Coronary artery (tissue), 2 donors: ENCODE results near the gene PON3.

Source experiments
- DNase-seq: peaks from one replicate; pipeline ENCODE4 v3.0.0-alpha.2; 2017; ENCODE audit warnings: low spot score
- H3K27ac ChIP-seq, 2 donors: fragments of 200-600 bp; sonication (generic); one replicate each; pipeline ENCODE4 v1.5.1; 2016 to 2019
- H3K4me3 ChIP-seq: fragments of 200-600 bp; sonication (generic); 2 replicates; pipeline ENCODE4 v1.5.1; 2016; ENCODE audit warnings: mild to moderate bottlenecking, moderate library complexity
- CTCF ChIP-seq: fragments of 200-600 bp; sonication (generic); IDR thresholded peaks from one replicate; pipeline ENCODE4 v1.5.1; 2019; ENCODE audit warnings: antibody characterized with exemption

Gene PON3

DNA sequence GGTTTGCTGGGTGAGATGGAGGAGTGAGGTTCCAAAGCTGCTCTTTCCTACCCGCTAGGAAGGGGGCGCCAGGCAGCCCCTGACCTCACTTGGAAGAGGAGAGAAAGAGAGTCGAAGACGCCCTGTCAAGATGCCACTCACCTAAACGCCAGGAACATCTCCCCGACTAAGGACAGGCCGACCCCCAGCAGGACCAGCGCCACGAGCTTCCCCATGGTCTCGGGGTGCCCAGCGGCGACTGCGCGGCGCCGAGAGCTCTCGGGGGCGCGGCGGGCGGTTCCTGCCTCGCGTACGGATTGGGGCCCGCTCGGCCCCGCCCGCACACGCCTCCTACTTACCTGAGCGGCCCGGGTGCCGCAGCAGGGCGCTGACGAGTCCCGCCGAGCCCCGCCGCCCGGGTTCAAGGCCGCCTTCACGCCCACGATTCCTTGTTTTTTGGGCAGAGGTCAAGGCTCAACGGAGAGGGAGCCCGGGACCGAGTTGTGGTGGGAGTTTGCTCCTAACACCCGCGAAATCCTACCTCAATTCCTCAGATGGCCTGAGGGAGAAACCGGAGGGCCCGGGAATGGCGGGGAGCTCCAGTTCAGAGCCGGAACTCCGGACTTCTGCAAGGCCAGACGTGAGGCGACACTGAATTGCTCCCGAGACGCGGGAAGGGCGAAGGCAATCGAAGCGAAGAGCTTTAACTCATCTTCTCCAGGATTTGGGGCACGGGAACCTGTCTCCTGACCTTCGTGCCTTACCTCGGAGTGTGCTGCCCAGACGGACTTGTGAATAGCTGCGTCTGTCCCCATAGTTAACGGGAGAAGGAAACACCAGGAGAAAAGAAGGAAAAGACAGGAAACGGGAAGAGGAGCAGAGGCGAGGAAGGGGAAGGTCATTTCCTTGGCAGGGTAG is at the start of gene PON3:
Gene PON3, minus strand, starts transcription at position 240 of the 897 bp plus-strand sequence. Its CDS starts 25 bp downstream, at position 215.
- Histone ChIP-seq H3K4me3 (peak within 1 kb of the TSS; percentile 66), H3K27ac (no peak within 1 kb of the TSS)
- DNase-seq: no peak
- TF ChIP-seq CTCF: no peak

- Histone ChIP-seq H3K4me3 (no peak overlapping the region), H3K27ac (no peak overlapping the region)
- no peak for TF ChIP-seq CTCF
- no peak for DNase-seq
Observed at GRCh38 chr7:95444796-95445195, 48.6 kb upstream of the PON3 start.

- DNase-seq: no peak
- Histone ChIP-seq H3K27ac (no peak overlapping the region), H3K4me3 (no peak overlapping the region)
- no peak for TF ChIP-seq CTCF
Observed at GRCh38 chr7:95441042-95441823, 45.1 kb upstream of the PON3 start.

GRCh38 chr7:95440394-95441038 is 44.3 kb upstream of the PON3 start:
- no peak for DNase-seq
- TF ChIP-seq CTCF: no peak
- Histone ChIP-seq H3K27ac (no peak overlapping the region), H3K4me3 (no peak overlapping the region)

DNA sequence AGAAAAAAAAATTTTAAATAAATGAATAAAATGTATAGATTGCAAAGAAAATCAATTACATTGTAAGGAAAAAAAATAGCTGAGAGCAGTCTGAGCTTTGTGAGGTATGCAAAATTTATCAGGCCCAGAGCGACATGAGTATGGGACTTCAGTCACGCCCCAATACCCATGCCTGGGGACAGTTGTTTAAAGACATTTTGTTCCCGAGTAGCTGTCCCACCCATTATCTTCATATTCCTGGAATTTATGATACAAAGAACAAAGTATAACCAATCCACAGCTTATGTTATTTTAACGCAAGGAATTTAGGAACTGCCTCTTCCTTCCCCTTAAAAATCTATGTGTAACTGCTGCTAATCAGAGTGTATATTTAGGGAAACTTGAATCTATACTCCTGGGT is 40.2 kb upstream of the PON3 start:
- no peak for DNase-seq
- TF ChIP-seq CTCF: no peak

DNA sequence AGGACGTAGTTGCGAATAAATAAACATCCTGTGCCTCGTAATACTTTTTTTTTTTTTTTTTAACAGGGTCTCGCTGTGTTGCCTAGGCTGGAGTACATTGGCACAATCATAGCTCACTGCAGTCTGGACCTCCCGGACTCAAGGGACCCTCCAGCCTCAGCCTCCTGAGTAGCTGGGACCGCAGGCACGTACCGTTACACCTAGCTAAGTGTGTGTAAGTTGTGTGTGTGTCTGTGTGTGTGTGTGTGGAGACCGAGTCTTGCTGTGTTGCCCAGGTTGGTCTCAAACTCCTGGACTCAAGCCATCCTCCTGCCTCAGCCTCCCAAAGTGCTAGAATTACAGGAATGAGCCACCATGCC is 39.2 kb upstream of the PON3 start:
- no peak for DNase-seq
- no peak for TF ChIP-seq CTCF
- Histone ChIP-seq H3K27ac (peak overlapping the region; percentile 89 to 95), H3K4me3 (peak overlapping the region; percentile 93)

More for the DNA sequence above, 40.2 kb upstream of the PON3 start:
- Histone ChIP-seq H3K4me3 (no peak overlapping the region), H3K27ac (no peak overlapping the region)
